Fibroblast of mammary gland (primary cell): ENCODE results near the gene MIOS.
A peak's percentile ranks its signal among the peaks of the same experiment; 100 is the strongest.

Source experiments
- DNase-seq: peaks from one replicate; pipeline ENCODE4 v3.0.0-alpha.2; 2010; ENCODE audit warnings: low read depth
- H3K4me3 ChIP-seq: 2 replicates; pipeline ENCODE4 v1.5.1; 2011; ENCODE audit warnings: low read depth, mild to moderate bottlenecking, low read length, moderate library complexity; ENCODE audit not compliant: control insufficient read depth
- TF ChIP-seq, protein P1 (sequence below): conservative IDR thresholded peaks from 2 replicates; pipeline ENCODE4 v1.5.1; 2011; ENCODE audit warnings: low read depth, low read length, inconsistent platforms; ENCODE audit not compliant: control insufficient read depth, insufficient read depth

MIOS gene

DNA sequence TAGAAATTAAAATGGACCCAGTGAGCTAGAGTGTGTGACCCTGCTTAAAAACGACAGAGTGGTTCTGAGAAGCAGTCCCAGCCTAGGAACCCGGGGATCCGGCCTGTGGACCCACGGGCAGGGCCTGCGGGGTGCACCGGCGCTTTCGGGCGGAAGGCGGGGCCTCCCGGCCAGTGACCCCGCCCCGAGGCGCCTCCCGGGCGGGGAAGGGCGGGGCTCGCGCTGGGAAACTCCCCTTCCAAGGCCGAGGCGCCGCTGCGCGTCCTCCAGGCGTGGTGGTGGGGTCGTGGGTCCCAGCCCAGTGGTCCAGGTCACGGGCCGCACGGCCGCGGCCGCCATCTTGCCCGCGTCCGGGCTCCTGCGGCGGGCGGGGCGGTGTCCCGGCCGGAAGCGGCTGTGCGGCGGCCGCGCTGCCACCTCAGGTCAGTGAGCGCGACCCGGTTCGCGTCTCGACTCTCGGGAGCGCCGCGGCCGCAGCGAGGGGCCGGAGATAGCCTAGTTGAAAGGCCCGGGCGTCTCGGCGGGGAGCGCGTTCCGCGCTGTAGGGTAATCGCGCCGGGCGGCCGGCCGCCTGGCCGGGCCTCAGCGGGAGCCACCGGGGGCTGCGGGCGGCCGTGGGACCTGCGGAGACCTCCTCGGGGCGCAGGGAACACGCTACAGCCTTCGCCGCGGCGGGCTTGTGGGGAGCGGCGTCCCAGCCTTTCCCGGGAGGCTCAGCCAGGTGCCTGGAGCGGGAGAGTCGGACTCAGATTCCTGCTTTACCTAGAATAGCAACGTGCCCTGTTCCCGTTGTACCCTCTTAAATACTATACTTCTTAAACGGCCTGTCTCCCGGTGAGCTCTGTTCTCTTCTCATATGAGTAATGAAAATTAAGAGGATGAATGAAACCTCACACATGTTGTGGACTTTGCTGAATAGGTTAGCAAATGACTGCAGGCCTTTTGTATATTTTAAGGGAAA is at the start of gene MIOS:
Gene MIOS (plus strand): TSS at position 234 of the 961 bp plus-strand sequence. CDS start 5,592 bp downstream, outside the sequence.
- DNase-seq: peak; percentile 79
- TF ChIP-seq, protein P1, sequence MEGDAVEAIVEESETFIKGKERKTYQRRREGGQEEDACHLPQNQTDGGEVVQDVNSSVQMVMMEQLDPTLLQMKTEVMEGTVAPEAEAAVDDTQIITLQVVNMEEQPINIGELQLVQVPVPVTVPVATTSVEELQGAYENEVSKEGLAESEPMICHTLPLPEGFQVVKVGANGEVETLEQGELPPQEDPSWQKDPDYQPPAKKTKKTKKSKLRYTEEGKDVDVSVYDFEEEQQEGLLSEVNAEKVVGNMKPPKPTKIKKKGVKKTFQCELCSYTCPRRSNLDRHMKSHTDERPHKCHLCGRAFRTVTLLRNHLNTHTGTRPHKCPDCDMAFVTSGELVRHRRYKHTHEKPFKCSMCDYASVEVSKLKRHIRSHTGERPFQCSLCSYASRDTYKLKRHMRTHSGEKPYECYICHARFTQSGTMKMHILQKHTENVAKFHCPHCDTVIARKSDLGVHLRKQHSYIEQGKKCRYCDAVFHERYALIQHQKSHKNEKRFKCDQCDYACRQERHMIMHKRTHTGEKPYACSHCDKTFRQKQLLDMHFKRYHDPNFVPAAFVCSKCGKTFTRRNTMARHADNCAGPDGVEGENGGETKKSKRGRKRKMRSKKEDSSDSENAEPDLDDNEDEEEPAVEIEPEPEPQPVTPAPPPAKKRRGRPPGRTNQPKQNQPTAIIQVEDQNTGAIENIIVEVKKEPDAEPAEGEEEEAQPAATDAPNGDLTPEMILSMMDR: no peak
- H3K4me3 ChIP-seq: peak within 1 kb of the TSS; percentile 73

GRCh38 chr7:7517754-7518153 is 48.9 kb upstream of the MIOS start:
- H3K4me3 ChIP-seq: no peak overlapping the region
- TF ChIP-seq, protein P1: no peak
- no peak for DNase-seq

- no peak overlapping the region for H3K4me3 ChIP-seq
- TF ChIP-seq, protein P1: no peak
Observed at GRCh38 chr7:7519056-7519455, 47.6 kb upstream of the MIOS start.

DNA sequence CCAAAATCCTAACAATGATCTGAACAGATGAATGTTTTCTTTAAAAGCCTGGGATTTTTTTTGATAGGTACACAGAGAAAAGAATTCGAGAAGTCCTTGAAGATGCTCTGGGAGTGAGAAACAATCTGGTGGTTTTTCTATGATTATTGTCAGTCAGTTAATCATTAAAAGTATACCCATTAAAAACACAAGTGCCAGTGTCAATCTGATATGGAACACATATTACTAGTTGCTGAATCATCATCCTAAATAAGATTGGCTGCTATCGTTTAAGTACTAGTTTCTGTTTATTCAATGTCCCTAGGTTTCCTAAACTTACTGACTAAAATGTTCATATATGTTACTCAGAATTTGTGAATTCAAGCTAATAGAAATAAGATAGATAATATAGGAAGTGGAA is 47.2 kb upstream of the MIOS start:
- DNase-seq: no peak
- TF ChIP-seq, protein P1: no peak

More at GRCh38 chr7:7519056-7519455, 47.6 kb upstream of the MIOS start:
- DNase-seq: no peak

DNA sequence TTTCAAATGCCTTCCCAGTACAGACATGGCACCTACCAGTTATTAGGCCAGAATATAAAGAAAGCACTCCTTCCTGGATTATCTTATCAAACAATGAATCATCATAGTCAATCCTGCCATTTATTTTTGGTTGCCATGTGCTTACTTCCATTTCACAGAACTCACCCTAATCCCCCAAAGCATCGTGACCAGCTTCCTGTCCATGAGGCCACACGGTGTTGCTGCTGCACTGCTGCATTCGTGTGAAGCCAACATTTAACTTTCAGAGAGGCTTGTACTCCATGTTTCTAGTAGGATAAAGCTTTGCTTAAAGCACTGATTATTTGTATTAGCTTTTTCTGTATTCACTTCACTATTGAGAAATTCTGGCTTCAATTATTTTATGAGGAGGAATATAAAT is 45.4 kb upstream of the MIOS start:
- TF ChIP-seq, protein P1: no peak
- DNase-seq: no peak

More for the DNA sequence above, 47.2 kb upstream of the MIOS start:
- no peak overlapping the region for H3K4me3 ChIP-seq

GRCh38 chr7:7522421-7522820 is 44.3 kb upstream of the MIOS start:
- DNase-seq: peak; percentile 59
- TF ChIP-seq, protein P1: no peak
- no peak overlapping the region for H3K4me3 ChIP-seq

More for the DNA sequence above, 45.4 kb upstream of the MIOS start:
- no peak overlapping the region for H3K4me3 ChIP-seq
